ENCODE measurements around the gene MTRF1L. TPM values are rescaled to one million over a fixed set of nuclear protein-coding genes. Genes with fewer than 3 reads are reported as not detected.

Gene MTRF1L
- total and polyA plus RNA-seq, 2 of the 8 experiments (the other 6 are each of a cell fraction or from before 2014, with no cell fraction given) = 4.5 to 26.5 TPM

GRCh38 chr6:152969688-152970418 is 32.7 kb downstream of the MTRF1L start:
- H4K8ac ChIP-seq (ENCODE audit: extremely low read depth, insufficient read depth, low read length) = no peak overlapping the region
- H2BK120ac ChIP-seq (replicated peaks; ENCODE audit: low read depth, low read length) = no peak overlapping the region
- ChIA-PET POLR2A (ENCODE audit: partially characterized antibody) (interaction anchor here (0.9 to 1.8 kb wide), 3 partner anchors 9 to 13 kb away, joined by 4 to 9 read pairs (median 8); partner anchors contain the start of gene FBXO5), CTCF (ENCODE audit: partially characterized antibody) (interaction anchor here (0.7 to 1.9 kb wide), 2 partner anchors 16 to 22 kb away, joined by 4 to 6 read pairs; no protein-coding TSS in a partner anchor)
- DNase-seq (ENCODE audit: low read depth in 1 of 2, low spot score in 2 of 2) (no peak), FAIRE-seq (no peak)
- H2BK12ac ChIP-seq (ENCODE audit: low read depth, low read length) = no peak overlapping the region
- no peak overlapping the region for H3K14ac ChIP-seq (ENCODE audit: insufficient read length)
- no peak overlapping the region for H2BK5ac ChIP-seq (ENCODE audit: low read depth, low read length)
- no peak overlapping the region for H2BK15ac ChIP-seq (ENCODE audit: low read length)
- H3K36me3 ChIP-seq (ENCODE audit: control insufficient read depth in 2 of 4, insufficient read depth in 4 of 4, low read length in 3 of 4) = peaks cover 8 to 55% (median 39%) of the 10 kb centered on the region in 4 experiments
- no peak overlapping the region for H3K56ac ChIP-seq (replicated peaks; ENCODE audit: insufficient read length, low read depth, low read length)
- no peak overlapping the region for H2BK20ac ChIP-seq (ENCODE audit: low read length)
- H2AK5ac ChIP-seq (ENCODE audit: low read depth, low read length) = no peak overlapping the region
- no peak overlapping the region for H3K9ac ChIP-seq (replicated peaks in 1 of 4; ENCODE audit: extremely low read depth in 1 of 4, low read depth in 3 of 4, low read length in 3 of 4)
- no peak overlapping the region for H3K4ac ChIP-seq (replicated peaks; ENCODE audit: insufficient read length, low read depth, low read length)
- H3K27me3 ChIP-seq (replicated peaks in 1 of 4; ENCODE audit: control insufficient read depth in 3 of 4, extremely low read depth in 1 of 4, insufficient read depth in 3 of 4, low read length in 3 of 4) = no peaks in the 10 kb centered on the region
- no peak for TF ChIP-seq KDM4A (IDR thresholded peaks at IDR 0.05; ENCODE audit: low read depth, low read length, severe bottlenecking)
- no peak for TF ChIP-seq ASH2L (IDR thresholded peaks at IDR 0.05; ENCODE audit: low read length)
- peak in 1 of 2 experiments; percentile 68; a peak in 1 of 3 replicates for TF ChIP-seq POLR2A (IDR thresholded peaks at IDR 0.05; ENCODE audit: control extremely low read depth in 1 of 2, low read depth in 2 of 2, low read length in 2 of 2)
- TF ChIP-seq SP4 (IDR thresholded peaks at IDR 0.05; ENCODE audit: low read length) = no peak
- no peak for TF ChIP-seq POU5F1 (IDR thresholded peaks at IDR 0.05; ENCODE audit: low read depth, low read length)
- peaks cover 0 to 27% of the 10 kb centered on the region in 2 experiments; a peak in 2 of 4 replicates for H3K79me2 ChIP-seq (ENCODE audit: control insufficient read depth in 1 of 2, insufficient read depth in 2 of 2, low read length in 2 of 2)
- H3K9me3 ChIP-seq (ENCODE audit: insufficient read depth in 2 of 2, low read depth in 1 of 2, low read length in 1 of 2) = no peaks in the 10 kb centered on the region
- H3K4me3 ChIP-seq (ENCODE audit: extremely low read depth in 1 of 4, insufficient read depth in 2 of 4, low read depth in 3 of 4, low read length in 4 of 4) = no peak overlapping the region
- no peak overlapping the region for H3K27ac ChIP-seq (ENCODE audit: low read depth, low read length)
- peaks cover 4 to 5% of the 10 kb centered on the region in 2 experiments for H4K20me1 ChIP-seq (replicated peaks in 1 of 2; ENCODE audit: control insufficient read depth in 1 of 2, insufficient read depth in 2 of 2, low read length in 2 of 2)
- H3K79me1 ChIP-seq (ENCODE audit: low read depth, low read length) = no peaks in the 10 kb centered on the region
- no peak overlapping the region for H4K5ac ChIP-seq (ENCODE audit: insufficient read length, low read depth, low read length)
- H3K23me2 ChIP-seq (ENCODE audit: low read depth, low read length) = no peaks in the 10 kb centered on the region
- no peaks in the 10 kb centered on the region for H3K4me1 ChIP-seq (replicated peaks in 1 of 4; ENCODE audit: control insufficient read depth in 3 of 4, insufficient read depth in 4 of 4, low read length in 3 of 4)
- H3K4me2 ChIP-seq (ENCODE audit: insufficient read depth in 1 of 2, low read depth in 2 of 2, low read length in 2 of 2) = no peak overlapping the region
- H3K18ac ChIP-seq (ENCODE audit: extremely low read depth, low read length) = no peak overlapping the region
- no peak overlapping the region for H3K23ac ChIP-seq (ENCODE audit: insufficient read length)
- 92% methylated on average over 6 of the region's 6 CpGs; no CpG with 5 or more reads in 1 of the 2 experiments for WGBS, 2 experiments (ENCODE audit: extremely low coverage in 1 of 2, insufficient coverage in 1 of 2, insufficient read length in 1 of 2, insufficient replicate concordance in 2 of 2, low coverage in 1 of 2, low lambda C conversion rate in 2 of 2, missing lambda C conversion rate in 1 of 2)
- H2AFZ ChIP-seq (ENCODE audit: low read length) = no peak overlapping the region
- no peak overlapping the region for H4K91ac ChIP-seq (replicated peaks; ENCODE audit: insufficient read length, low read length)

Measured in H1 (cell line).